ENCODE results near the gene CAPN9. TPM values are rescaled to one million over a fixed set of nuclear protein-coding genes. Genes with fewer than 3 reads are reported as not detected.

CAPN9 gene
- total RNA-seq, 4 donors from 2014 or later: 13.1 TPM; not detected in 3

GRCh38 chr1:230850547-230850946 lies 103.4 kb downstream of the CAPN9 start:
- 44 to 66% methylated on average over 6 to 8 of the region's 8 CpGs for WGBS, 2 donors

DNA sequence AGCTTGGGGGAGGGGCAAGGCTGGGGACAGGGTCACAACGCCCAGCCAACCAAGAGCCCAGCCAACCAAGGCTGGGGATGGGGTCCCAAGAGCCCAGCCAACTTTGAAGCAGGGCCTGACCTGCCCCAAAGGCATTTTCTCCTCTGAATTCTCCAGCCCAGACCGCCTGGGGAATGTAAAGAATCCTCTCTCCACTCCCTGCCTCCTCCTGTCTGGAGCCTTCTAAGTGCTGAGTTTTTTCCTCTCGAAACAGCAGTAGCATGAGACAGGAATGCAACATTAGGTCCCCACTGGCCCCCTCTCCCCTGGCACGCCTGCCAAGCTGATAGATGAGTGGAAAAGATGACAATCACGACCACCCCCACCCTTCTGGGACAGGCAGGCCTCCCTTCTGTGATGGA lies 104.1 kb downstream of the CAPN9 start:
- WGBS, 2 donors: 32 to 42% methylated on average over 5 of the region's 5 CpGs
- Histone ChIP-seq H3K36me3 (peaks cover 0 to 40% (median 0%) of the 10 kb centered on the region in 3 donors), H3K27ac (peak overlapping the region in 2 of 4 donors; percentile 81 to 82), H3K4me1 (peaks cover 0 to 81% (median 49%) of the 10 kb centered on the region in 4 donors), H3K4me3 (no peak overlapping the region), H3K9me3 (peaks cover 0 to 9% (median 0%) of the 10 kb centered on the region in 4 donors), H3K27me3 (no peaks in the 10 kb centered on the region)
- DNase-seq (ENCODE audit: low spot score in 2 of 2): no peak
- TF ChIP-seq POLR2A (IDR thresholded peaks at IDR 0.05) (no peak), EP300 (IDR thresholded peaks at IDR 0.05) (no peak), CTCF (IDR thresholded peaks at IDR 0.05) (no peak)

More at GRCh38 chr1:230850547-230850946, 103.4 kb downstream of the CAPN9 start:
- Histone ChIP-seq H3K27me3 (no peaks in the 10 kb centered on the region), H3K27ac (peak overlapping the region in 2 of 4 donors; percentile 81 to 82), H3K36me3 (peaks cover 0 to 40% (median 0%) of the 10 kb centered on the region in 3 donors), H3K4me1 (peaks cover 0 to 81% (median 46%) of the 10 kb centered on the region in 4 donors), H3K9me3 (peaks cover 0 to 9% (median 0%) of the 10 kb centered on the region in 4 donors), H3K4me3 (no peak overlapping the region)
- no peak for DNase-seq (ENCODE audit: low spot score in 2 of 2)
- TF ChIP-seq POLR2A (IDR thresholded peaks at IDR 0.05): no peak
- TF ChIP-seq EP300 (IDR thresholded peaks at IDR 0.05): no peak
- TF ChIP-seq CTCF (IDR thresholded peaks at IDR 0.05): no peak

Small RNA genes within 50 kb of the gene (small RNA-seq; reads per million reads assigned to genes)
- not detected for gene RNA5SP79

Other genes starting within 250 kb of the CAPN9 start
- 10 to 100 TPM; 16.6 to 27.3 (median 20.5) TPM for gene COG2, start 104.9 kb upstream of the CAPN9 start, total RNA-seq
- 10 to 100 TPM in 2 of 4 donors, 1 to 10 TPM in 2; 2.7 to 25.2 (median 7.0) TPM for gene AGT, start 33.3 kb upstream of the CAPN9 start, total RNA-seq
- gene C1orf198, start 121.1 kb downstream of the CAPN9 start, total RNA-seq: 100 to 1,000 TPM in 3 of 4 donors, 10 to 100 TPM in 1; 91.9 to 162 (median 113) TPM
- 10 to 100 TPM; 20.4 to 30.1 (median 25.6) TPM for gene TTC13, start 231.5 kb downstream of the CAPN9 start, total RNA-seq
- 10 to 100 TPM; 11.6 to 25.3 (median 14.6) TPM for gene ARV1, start 231.7 kb downstream of the CAPN9 start, total RNA-seq

All from tibial nerve (tissue), 4 donors.